NAMALWA (cell line): Measurements from ENCODE around the gene SFXN5.

ENCODE experiments used
- DNase-seq: peaks from one replicate; pipeline ENCODE4 v3.0.0-alpha.2; 2015; ENCODE audit warnings: low spot score

SFXN5 gene

DNA sequence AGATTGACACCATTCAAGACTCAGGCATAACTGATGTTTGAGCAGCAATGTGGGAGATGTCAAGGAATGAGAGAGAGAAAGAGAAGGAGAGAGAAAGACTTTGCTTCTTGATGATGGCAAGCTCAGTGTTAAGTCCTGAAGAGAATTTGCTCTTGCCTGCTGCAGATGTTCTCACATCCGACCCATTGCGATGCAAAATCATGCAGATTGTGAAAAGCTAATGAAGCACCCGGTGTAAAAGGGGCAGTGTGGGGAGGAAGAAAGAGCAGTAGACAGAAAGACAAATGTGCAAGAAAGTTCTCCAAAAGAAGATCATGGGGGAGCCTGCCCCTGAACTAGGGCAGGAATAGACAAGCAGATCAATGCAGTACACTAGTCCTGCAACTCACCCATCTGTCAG lies 96.5 kb downstream of the SFXN5 start:
- DNase-seq, result no peak

DNA sequence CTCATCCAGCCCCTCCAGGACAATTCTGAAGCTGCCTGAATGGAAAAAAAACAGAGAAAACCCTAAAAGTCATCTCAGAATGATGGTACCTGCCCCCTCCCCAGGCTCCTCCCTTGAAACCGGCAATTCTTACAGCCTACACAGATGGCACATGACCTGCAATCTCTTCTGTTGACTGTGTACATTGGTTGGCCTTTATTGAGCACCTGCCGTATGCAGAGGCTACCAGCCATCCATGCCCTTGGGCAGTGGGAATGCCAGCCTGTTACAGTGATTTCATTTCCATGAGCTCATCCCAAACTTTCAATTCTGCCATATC lies 97.1 kb downstream of the SFXN5 start:
- no peak for DNase-seq

DNA sequence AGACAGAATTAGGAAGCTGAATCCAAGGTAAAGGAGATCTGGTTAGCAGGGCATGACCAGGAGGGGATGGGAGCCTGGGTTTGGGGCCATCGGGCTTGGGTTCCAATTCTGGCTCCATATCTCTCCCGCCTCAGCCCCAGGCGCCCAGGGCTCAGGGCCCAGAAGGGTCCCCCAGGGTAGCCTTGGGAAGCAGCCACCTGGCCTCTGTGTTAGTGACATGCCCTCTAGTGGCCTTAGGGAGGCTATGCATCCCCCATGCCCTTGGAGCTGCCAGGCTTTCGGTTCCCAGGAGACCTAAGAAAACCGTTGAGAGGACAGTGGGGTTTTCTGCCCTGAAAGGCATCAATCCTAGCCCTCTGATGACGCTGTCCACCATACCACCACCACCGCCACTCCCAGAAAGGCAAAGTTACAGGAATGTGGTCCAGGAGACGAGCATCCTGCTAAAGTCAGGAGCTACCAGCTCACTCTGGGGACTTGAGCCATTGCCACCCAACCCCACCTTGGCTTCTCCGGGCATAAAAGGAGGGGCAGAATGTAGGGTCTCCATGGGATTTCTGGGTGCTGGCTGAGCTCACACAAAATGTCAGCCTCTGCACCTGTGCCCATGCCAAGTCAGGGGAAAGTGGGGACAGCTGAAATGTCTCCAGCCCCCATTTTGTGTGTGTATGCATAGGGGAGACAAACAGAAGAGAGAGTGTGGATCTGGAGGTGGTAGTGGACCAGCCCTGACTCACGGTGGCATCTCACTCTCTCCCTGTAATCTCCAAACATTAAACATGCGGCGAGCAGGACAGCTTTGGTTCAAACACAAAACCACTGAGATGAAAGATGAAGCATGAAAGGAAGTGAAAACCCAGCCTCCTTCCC lies 97.7 kb downstream of the SFXN5 start:
- DNase-seq, result peak; percentile 76

DNA sequence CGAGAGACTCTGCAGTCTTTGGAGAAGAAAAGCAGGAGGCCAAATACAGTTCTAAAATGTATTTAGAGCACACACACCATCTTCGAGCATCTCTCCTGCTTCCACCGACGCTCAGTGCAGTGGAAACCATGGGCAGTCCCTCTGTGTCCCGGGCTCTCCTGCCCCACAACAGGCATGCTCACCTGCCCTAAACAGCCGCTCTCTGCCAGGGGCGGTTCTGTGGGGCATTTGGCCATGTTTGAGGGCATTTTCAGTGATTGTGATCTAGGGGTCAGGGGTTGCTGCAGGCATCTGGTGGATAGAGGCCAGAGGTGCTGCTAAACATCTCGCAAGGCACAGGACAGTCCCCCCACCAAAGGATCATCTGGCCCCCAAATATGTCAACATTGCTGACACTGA lies 98.4 kb downstream of the SFXN5 start:
- DNase-seq, result no peak

DNA sequence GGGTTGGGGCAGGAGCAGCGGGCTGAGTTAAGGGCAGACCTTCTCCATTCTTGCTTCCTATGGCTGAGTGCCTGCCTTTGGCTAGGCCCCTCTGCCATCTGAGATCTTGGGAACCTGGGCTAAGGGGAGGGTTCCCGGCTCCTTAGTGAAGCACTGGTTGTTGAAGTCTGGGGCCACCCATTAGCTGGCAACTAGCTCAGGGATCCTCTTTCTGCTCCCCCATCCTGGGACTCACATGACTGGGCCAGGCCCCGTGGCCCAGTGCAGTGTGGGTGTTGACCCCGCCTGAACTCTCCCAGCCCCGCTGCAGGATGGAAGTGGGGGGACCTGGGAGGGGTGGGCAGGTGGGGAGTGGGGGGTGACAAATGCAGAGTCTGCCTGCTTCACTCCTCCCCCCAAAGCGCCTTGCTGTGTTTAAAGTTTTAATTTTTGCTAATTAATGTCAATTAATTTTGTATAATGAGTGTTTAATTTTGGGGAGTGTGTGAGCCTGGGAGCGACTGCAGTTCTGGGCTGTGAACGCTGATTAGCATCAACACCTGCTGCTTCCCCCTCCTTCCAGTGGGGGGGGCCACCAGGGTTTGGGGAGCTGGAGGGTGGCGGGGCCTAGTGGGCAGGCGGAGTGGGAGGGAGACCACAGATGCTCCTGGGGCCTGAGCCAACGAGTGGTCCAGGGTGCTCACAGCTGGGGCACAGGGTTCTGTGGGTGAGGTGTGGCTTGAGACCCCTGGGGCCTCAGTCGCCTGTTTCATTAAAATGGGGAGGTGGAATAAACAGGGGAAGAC lies 99.0 kb downstream of the SFXN5 start:
- no peak for DNase-seq

DNA sequence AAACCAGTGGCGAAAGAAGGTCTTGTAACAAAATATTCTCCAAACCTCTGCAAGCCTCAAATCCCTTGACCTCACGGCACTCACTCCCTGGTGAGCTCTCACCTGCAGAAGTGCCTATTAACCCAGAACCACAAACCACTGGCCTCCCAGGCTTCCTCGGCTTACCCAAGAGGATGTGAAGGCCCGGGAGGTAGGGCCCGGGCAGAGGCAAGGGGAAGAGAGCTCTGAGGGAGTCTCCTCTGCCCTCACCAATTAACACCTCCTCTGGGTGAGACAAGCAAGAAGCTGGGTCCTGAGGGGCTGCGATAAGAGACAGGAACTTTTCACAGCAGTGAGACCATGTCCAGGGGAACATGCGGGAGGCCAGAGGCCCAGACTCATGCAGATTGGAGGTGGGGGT lies 100.5 kb downstream of the SFXN5 start:
- no peak for DNase-seq

DNA sequence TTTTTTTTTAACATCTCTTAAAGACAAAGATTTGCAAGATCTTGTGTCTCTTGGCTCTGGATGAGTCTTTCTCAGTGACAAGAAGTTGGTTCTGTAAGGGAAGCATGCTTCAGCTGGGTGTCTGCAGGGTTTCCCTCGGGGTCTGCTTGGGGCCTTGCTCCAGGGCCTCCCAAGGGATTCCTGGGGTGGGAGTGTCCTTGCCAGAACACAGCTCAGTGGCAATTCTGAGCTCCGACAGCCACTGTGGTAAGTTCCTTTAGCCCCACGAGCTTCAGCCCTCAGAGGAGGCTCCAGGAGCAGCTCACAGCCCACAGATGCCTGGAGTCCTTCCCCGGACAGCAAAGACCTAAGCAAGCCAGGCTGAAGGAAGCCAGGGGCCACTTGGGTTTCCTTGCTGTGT lies 101.8 kb downstream of the SFXN5 start:
- no peak for DNase-seq

DNA sequence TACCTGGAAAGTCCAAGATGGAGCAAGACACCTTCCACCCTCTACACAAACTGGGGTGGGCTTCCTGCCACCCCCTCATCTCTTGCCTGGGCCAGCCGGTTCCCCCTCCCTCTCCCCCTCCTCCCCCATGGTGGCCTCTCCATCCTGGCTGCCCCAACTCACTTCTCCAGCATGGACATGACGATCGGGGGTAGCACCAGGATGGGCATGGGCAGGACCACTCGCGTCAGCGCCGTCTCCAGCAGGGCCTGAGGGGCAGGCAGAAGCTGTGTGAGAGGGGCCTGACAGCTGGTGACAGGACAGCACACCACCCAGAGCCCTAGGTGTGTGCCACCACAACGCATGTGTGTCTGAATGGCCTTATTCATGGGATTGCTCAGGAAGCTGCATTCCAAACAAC lies 103.2 kb downstream of the SFXN5 start:
- DNase-seq, result no peak

DNA sequence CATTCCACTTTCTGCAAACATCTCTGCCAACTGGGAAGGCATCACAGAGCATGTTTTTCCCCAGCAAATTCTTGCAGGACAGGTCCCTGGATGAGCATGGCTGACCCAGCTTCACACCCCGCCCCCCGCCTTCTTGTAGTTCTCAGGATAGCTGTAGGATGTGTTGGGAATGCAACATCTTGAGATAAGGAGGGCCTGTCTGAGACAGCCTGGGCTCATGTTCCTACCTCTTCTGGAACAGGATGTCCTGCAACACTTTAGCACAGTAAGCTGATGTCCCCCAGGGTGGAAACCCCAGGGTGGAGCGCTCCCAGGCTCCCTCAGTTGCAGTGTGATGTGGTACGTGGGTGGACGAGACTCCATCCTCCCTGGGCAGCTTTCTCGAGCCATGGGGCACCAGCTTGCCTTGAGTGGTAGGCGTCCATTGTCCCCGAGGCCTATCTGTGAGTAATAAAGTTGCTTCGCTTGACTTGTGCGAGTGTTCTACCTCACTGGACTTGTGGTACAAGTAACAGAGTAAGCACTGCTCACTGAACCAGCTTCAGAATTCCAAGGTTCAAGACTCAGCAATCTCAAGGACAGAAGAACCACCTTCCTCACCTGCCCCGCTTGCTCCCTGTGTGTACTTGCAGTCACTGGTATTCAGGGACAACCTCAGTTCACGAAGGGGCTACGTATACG lies 105.6 kb downstream of the SFXN5 start:
- DNase-seq, result no peak

DNA sequence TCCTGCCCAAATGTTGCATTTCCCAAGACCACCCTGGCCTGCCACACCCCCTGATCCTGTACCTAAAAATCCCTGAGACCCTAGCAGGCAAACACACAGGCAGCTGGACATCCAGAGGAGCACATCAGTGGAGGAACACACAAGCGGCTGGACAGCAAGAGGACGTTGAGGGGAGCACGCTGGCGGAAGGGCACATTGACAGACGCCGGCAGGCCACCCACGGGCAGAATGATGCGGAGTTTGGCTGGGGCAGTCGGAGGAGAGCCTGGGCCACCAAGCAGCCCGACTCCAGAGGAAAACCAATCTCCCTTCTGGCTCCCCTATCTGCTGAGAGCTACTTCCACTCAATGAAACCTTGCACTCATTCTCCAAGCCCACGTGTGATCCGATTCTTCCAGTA lies 106.5 kb downstream of the SFXN5 start:
- DNase-seq, result no peak

DNA sequence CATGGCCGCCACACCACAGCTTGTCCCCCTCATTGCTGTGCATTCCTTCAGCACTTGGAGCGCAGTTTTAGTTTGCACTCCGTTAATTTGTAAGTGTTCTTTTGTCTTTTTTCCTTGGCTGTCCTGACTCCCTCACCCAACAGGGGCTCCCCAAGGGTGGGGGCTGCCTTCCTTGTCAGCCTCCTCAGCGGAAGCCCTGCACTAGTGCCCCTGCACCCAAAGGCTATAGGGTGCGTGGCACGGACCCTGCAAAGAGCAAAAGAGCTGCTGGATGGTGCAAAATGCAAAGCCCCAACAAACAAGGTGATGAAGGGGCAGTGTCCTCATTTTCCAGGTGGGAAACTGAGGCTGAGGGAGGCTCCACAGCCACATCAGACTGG lies 107.4 kb downstream of the SFXN5 start:
- no peak for DNase-seq

DNA sequence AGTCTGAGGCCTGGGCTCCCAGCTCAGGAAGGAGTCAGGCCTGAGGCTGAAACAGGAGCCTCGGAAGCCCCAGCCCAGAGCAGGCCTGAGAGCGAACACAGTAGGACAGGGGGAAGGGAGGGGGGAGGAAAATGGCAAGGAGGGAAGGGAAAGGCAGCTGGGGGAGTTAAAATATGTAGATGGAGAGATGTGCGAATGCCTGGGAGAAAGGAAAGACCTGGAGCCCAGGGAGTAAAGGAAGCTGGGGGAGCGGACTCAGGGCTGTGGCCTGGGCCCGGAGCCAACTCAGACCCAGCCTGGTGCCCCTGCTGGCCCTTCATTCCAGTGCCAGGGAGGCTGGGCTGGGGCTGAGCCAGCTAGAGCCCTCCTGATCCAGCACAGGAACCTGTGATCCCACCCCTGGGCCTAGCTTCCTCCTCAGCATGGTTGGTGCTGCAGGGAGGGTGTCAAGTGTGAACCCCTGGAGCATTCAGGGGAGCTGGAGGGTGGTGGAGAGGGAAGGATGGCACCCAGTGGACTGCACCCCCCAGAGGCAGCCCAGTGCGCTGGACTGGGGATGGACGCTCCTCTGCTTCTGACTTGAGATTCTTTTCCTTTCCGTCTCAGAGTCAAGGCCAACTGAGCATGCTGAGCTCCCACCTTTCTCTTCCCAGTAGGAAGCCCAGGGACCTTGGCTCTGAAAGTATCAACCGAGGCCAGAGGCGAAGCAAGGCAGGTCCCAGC lies 107.9 kb downstream of the SFXN5 start:
- DNase-seq, result no peak

DNA sequence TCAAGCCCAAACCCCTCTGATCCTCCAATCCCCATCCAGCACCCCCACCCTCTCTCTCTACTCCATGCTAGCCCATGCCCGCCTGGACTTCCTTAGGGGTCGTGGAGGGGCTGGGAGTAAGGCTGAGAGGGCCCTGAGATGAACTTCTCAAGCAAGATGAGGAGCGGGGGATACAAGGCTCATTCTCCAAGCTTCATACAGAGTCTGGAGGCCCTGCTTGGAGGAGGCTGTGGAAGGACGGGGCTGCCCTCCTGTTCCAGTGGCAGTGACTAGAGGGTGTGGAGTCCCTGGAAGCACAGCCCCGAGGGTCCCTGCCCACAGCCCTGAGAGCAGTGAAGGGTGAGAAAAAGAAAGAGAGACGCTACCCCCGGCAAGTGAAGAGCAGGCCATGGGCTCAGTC lies 108.6 kb downstream of the SFXN5 start:
- no peak for DNase-seq

DNA sequence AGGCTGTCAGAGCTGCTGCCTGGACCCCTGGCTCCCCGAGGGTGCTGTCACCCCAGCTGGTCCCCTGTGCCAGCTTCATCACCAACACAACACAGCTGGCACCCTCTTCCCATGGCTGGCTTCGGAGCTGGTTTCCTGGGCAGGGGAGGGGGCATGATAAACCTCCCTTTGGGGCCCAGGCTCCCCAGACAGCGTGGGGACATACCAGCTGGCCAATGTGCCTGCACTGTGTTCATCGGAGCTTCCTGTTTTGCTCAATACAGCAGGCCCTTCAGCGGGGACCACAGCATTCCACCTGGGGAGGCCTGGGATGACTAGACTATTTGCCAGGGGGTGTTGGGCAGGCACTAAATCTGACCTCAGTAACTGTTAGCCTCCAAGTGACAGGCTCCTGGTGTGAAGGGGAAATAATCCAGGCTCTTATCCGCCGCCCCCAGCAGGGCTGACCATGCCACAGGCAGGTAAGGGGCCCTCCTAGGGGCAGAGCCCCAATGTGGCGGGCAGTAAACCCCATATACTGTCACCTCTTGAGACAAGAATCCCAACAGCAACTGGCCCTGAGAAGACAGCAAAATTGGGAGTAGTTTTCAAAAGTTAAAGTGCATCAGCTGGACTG lies 109.6 kb downstream of the SFXN5 start:
- DNase-seq, result no peak

DNA sequence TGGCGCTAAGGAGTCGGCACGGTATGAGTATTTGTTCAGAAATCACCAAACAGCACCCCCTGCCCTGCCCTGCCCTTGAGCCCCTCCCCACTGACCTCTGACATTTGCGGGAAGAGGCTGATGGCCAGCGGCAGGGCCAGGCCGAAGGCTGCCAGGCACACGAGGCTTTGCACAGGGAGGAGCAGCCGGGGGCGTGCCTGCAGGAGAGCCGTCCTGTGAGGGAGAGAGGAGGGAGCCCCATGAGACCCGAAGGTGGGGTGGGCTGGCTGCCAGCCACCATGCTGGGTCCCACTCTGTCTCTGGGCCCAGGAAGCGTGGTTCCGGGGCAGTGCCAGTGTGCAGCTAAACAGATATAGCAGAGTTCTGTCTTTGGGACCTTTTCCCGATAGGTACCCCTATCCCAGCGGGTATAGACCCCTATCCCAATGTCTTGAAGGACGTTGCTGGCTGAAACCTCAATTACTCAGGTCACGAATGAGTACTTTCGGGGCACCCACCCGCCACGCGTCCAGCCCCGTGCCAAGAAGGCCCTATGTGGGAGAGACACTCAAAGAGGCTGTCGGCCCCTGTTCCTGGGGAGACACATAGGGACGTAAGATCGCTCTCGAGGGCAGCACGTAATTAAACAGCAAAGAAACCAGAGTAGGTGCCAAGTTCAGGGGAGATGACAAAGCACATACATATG lies 110.3 kb downstream of the SFXN5 start:
- no peak for DNase-seq

DNA sequence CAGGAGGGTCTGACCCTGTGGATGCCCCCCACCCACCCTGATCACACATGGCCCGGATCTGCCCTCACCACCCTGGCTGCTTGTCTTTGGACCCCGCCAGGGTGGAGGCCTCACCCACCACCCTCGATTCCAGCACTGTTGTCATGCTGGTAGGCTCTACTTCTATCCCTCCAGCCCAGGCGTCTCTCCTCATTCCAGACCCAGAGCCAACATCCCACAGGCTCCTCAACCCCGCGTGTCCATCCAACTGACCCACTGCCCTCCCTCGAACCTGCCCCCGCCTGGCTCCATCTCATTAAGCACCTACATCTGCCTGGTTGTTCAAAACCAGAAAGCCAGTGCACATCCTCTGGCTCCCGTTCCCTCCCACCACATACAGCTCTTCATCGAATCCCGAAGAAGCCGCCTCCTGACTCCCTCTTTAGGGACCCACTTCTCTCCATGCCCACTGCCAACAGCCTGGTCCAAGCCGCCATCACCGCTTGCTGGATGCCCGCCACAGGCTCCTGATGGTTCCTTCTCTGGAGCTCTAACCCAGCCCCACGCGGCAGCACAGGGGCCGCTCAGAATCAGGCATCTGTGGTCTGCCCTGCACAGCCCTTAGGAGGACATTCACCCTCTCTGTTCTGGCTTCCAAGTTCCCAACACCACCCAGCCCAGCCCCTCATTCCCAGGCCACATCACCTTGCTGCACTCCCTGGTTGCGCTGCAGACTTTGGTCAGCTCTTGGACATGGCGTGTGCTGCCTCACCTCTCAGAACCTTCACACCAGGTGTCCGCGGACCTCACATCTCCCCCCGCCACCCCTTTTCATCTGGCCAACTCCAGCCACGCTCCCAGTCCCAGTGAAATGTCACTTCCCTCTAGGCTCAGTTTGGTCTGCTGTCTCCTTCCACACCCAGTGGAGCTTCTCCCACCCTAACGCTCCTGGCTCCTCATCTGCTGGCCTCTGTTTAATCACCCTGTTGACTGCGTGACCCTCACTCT lies 111.2 kb downstream of the SFXN5 start:
- no peak for DNase-seq

DNA sequence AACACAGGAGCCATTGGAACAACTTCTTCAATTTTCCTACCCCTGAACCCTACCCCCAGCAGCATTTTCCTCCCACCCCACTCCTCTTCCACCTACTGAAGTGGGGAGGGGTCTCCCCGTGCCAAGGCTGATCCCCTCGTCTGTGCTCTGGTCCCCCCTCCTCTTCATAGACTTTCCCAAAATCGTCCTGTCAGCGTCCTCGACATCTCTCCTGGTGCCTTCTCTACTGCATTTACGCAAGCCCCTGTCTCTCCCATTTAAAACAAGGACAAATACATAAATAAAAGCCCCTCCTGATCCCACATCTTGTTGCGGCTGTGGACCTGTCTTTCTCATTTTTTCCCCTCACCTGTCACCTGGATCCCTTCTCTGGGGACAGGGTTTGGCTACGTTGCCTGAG lies 112.0 kb downstream of the SFXN5 start:
- no peak for DNase-seq

DNA sequence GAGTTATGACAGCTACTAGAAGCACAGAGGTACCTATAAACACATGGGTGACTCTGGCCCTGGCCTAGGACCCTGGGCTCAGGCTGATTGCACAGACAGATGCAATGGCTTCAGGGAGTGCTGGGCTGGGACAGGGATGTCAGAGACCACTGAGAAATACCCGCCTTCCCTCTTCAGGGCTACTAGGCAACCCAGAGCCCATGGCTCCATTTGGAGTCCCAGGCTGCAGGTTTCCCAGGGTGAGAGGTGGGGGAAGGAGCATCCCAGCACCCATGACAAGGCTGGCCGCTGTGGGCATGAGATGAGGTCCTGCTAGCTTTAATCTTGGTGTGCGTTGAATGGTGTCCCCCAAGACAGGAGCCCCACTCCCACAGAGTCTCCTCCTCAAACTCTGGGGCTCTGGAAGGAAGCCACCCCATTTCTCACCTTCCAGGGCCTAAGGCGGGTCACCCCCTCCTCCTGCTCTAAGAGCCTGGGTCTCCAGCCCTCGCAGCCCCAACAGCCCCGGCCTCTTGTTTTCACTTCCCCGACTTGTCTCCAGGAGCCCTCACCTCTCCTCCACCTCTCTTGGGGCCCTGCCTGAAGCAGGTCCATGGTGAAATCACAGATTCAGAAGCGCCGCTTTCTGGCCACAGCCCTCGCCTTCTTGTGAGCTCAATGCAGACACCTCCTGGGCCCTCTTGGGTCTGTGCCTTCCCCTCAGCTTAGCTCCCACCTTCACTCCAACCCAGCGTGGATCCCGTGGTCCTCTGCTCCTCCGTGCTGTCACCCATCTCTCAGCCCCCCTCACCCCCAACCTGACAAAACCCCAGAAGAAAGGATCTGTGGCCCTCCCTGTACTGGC lies 112.7 kb downstream of the SFXN5 start:
- DNase-seq, result no peak

DNA sequence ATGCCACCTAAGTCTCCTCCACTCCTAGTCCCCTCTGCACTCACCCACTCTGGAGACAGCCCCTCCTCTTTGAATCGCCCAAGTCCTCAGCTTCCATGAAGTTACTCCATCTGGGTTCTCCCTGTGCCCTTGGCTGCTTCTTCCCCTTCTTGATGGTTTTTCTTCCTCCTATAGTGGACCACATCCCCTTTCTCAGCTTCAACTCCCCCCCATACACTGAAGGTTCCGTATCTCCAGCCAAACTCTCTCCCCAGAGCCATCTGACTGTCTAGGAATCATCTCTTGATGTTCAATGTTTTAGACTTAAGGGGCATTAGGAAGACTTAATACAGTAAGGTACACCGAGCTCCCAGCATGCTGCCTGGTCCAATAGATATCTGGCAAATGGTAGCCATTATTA lies 114.6 kb downstream of the SFXN5 start:
- DNase-seq, result no peak
